GM12801 (cell line): ENCODE measurements around the gene KIF26A.

ENCODE experiments used
- CTCF ChIP-seq: IDR thresholded peaks from one replicate; pipeline ENCODE4 v1.5.1; 2011; ENCODE audit warnings: control low read depth; ENCODE audit not compliant: insufficient read length; ENCODE audit errors: extremely low read depth

Gene KIF26A

GRCh38 chr14:104142136-104142945, 4.0 kb downstream of the KIF26A start:
- TF ChIP-seq CTCF = no peak

GRCh38 chr14:104142946-104143470, 4.6 kb downstream of the KIF26A start:
- no peak for TF ChIP-seq CTCF

- TF ChIP-seq CTCF = no peak
Measured at GRCh38 chr14:104143521-104144452, 5.4 kb downstream of the KIF26A start.

- TF ChIP-seq CTCF = no peak
Measured at GRCh38 chr14:104144453-104144790, 6.0 kb downstream of the KIF26A start.

GRCh38 chr14:104144911-104145825, 6.8 kb downstream of the KIF26A start:
- no peak for TF ChIP-seq CTCF

GRCh38 chr14:104145826-104146601, 7.6 kb downstream of the KIF26A start:
- TF ChIP-seq CTCF = no peak
